Spinal cord (tissue), 10 donors: Measurements from ENCODE around the gene ARID3C. TPM values are rescaled to one million over a fixed set of nuclear protein-coding genes. Genes with fewer than 3 reads are reported as not detected.
A peak's percentile ranks its signal among the peaks of the same experiment; 100 is the strongest.

ENCODE experiments used
- DNase-seq, 6 donors: peaks; one replicate each; pipeline versions ENCODE4 v3.0.0 to v3.0.0-alpha.2; 2013 to 2015; ENCODE audit warnings: low spot score in 6 of 6, low read depth in 4 of 6
- H3K27ac ChIP-seq: one replicate; pipeline ENCODE4 v1.5.1; 2013; ENCODE audit warnings: low read depth, low read length, control low read depth
- H3K27me3 ChIP-seq: one replicate; pipeline ENCODE4 v1.6.1; 2013; ENCODE audit warnings: low read length; ENCODE audit not compliant: control insufficient read depth, insufficient read depth
- H3K36me3 ChIP-seq: one replicate; pipeline ENCODE4 v1.6.1; 2013; ENCODE audit warnings: low read length; ENCODE audit not compliant: control insufficient read depth, insufficient read depth
- H3K4me1 ChIP-seq: one replicate; pipeline ENCODE4 v1.6.1; 2013; ENCODE audit warnings: low read length; ENCODE audit not compliant: control insufficient read depth, insufficient read depth
- H3K4me3 ChIP-seq: one replicate; pipeline ENCODE4 v1.5.1; 2013; ENCODE audit warnings: low read depth, low read length, control low read depth
- H3K9me3 ChIP-seq: one replicate; pipeline ENCODE4 v1.6.1; 2013; ENCODE audit warnings: low read length; ENCODE audit not compliant: control insufficient read depth, insufficient read depth
- WGBS: methylation state at CpG from one replicate; pipeline ENCODE4 v1.1.5; 2013; ENCODE audit warnings: missing lambda C conversion rate; ENCODE audit not compliant: insufficient coverage; 5-methylcytosine and 5-hydroxymethylcytosine counted together
- polyA plus RNA-seq, 2 donors: library from polyadenylated mRNA; unstranded; fragments of 120-200 nt; gene quantifications; one replicate each; pipeline ENCODE4 v1.2.1, GENCODE V29; 2013; ENCODE audit not compliant: insufficient read length in 2 of 2
- total RNA-seq, 2 donors: library from RNA; depleted of rRNA in 1 of 2; stranded (reverse); fragments of 120-200 nt in 1 of 2; fragments of >200 nt in 1 of 2; gene quantifications; one replicate each; pipeline versions ENCODE4 v1.2.3 to v1.2.4, GENCODE V29; 2013 to 2014
- donor health status: healthy.

The ARID3C gene
- total and polyA plus RNA-seq, 4 donors: 0.33 to 1.1 (median 0.63) TPM

DNA sequence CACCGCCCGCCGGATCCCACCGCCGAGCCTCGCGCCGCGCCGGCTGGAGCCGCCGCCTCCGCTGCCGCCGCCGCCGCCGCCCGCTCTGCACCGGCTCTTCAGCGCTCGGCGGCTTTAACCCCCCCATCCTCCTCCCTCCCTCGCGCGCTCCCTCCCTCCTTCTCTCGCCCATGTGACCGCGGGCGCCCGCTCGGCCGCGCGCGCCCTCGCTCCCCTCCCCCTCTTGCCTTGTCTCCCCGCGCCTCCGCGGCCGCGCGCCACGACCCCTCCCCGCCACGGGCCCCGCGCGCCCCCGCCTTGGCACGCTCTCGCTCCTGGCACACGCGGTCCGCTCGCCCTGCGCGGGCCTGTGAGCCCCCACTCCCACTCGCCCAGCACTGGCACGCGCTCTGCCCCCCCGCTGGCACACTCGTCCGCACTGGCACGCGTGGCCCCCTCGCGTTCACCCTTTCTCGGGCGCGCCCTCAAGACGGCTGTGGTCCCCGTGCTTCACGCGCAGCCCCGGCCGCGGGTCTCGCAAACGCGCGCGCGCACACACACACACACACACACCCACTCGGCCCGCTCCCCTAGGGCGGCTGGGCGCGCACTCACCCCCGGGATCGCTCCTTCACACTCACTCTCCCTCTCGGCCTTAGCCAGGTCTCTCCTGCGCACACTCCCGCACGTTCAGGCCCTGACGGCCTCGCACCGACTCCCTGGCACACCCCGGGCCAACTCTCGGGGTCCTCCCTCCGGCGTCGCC is 39.1 kb downstream of the ARID3C start, which contains the start of gene CNTFR:
Gene CNTFR, minus strand, starts transcription at position 89 of the 745 bp plus-strand sequence. CDS start 20,743 bp downstream, outside the sequence.
- H3K27me3 ChIP-seq: peaks cover 20% of the 10 kb centered on the region
- WGBS: under 1% methylated on average over 101 of the region's 104 CpGs
- DNase-seq: peak in 3 of 6 donors; percentile 88 to 97 (median 96)

DNA sequence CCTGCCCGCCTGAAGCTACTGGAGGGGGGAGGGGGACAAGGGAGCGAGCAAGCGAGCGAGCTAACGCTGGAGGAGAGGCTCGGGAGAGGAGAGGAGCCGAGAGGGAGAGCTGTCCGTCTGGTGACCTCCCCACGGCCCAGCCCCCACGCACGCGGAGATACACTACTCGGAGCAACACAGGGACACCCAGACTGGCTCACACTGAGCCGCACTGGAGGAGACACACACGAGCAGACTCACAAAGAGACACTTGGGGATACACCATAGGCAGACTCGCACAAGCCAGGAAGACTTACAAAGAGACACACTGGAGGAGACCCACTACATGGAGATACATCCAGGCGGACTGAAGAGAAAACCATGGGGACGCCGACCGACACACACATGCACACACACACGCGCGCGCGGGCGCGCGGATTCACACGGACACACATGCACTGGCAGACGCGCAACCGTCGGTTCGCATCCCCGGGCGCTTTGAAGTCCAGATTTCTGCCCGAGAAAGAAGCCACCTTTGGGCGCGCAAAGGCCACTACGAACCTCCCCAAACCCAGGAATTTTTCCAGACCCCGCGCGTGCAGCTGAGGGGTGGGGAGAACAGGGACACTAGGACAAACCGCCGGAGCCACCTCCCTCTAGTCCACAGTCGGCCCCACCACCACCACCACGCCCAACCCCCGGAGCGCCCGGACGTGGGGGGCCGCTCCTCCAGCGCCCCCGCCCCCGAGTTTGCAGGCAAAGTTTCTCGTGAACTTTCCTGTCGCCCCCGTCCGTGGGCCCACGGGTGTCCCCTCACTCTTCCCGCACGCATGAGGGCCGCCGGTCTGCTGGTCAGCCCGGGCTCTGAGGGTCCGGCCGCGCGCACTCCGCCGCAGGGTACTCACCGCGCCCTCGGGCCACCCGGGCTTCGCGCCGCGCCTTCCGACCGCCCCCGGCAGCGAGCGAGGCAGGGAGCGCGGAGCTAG is 39.9 kb downstream of the ARID3C start:
- peaks cover 20% of the 10 kb centered on the region for H3K27me3 ChIP-seq
- H3K27ac ChIP-seq: peak overlapping the region; percentile 38
- WGBS: under 1% methylated on average over 77 of the region's 86 CpGs
- H3K36me3 ChIP-seq: no peaks in the 10 kb centered on the region
- DNase-seq: peak in 2 of 6 donors; percentile 82 to 88
- peak overlapping the region; percentile 63 for H3K4me3 ChIP-seq
- H3K4me1 ChIP-seq: peaks cover 62% of the 10 kb centered on the region
- H3K9me3 ChIP-seq: no peaks in the 10 kb centered on the region

More for the DNA sequence above, 39.1 kb downstream of the ARID3C start, which contains the start of gene CNTFR:
- H3K36me3 ChIP-seq: no peaks in the 10 kb centered on the region
- H3K27ac ChIP-seq: peak within 1 kb of the TSS; percentile 67
- no peaks in the 10 kb centered on the region for H3K9me3 ChIP-seq
- peak within 1 kb of the TSS; percentile 63 for H3K4me3 ChIP-seq
- H3K4me1 ChIP-seq: peaks cover 60% of the 10 kb centered on the region

DNA sequence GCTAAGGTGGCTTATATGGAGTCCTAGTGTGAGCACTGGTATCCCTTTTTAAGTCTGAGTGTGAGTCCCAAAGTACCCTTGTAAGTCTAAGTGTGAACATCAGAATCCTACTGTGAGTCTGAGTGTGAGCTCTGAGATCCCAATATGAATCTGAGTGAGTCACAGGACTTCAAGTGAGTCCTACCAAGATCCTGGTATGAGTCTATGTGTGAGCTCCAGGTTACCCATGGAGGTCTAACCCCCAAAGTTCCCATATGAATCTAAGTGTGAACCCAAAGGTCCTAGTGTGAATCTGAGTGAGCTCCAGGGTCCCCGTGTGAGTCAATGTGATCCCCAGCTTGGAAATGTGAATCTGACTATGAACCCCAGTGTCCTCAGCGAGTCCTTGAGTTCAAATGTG is 41.6 kb downstream of the ARID3C start:
- Histone ChIP-seq H3K4me3 (no peak overlapping the region), H3K9me3 (no peaks in the 10 kb centered on the region), H3K27ac (no peak overlapping the region), H3K36me3 (no peaks in the 10 kb centered on the region), H3K27me3 (peaks cover 6% of the 10 kb centered on the region), H3K4me1 (peaks cover 57% of the 10 kb centered on the region)
- 79% methylated on average over 2 of the region's 2 CpGs for WGBS
- DNase-seq: no peak

DNA sequence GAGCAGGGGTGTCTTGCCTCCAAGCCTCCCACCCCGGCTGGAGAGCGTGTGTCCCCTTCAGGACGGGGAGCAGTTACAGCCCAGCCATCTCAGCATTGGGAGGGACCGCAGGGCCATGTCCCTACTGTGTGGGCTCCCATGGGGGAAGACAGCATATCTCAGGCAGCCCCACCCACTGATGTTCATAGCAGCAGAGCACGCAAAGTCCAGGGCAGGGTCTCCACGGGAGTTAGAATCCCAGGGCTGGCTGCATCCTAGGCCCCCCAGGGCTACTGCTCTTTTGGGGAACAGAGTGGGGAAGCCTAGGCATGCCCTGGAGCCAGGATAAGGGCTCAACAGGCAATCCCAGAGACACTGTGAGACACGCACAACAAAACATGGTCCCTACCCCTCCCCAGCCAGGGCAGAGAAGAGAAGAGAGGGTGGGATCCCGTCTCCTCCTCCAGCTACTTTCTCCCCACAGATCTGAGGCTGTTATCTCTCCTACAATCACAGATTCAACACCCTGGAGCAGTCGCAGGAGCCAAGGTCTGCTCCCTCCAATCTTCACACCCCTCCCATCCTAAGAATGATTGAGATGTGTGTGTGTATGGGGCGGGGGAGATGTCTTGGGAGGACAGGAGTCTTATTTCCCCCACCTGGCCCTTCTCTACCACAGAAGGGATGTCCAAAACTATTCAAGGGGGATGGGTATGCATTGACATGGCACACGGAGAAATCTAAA is 42.8 kb downstream of the ARID3C start:
- H3K4me1 ChIP-seq: peaks cover 47% of the 10 kb centered on the region
- no peak overlapping the region for H3K27ac ChIP-seq
- H3K36me3 ChIP-seq: no peaks in the 10 kb centered on the region
- DNase-seq: no peak
- H3K9me3 ChIP-seq: no peaks in the 10 kb centered on the region
- no peak overlapping the region for H3K4me3 ChIP-seq
- H3K27me3 ChIP-seq: peaks cover 1% of the 10 kb centered on the region
- WGBS: 32% methylated on average over 7 of the region's 11 CpGs

DNA sequence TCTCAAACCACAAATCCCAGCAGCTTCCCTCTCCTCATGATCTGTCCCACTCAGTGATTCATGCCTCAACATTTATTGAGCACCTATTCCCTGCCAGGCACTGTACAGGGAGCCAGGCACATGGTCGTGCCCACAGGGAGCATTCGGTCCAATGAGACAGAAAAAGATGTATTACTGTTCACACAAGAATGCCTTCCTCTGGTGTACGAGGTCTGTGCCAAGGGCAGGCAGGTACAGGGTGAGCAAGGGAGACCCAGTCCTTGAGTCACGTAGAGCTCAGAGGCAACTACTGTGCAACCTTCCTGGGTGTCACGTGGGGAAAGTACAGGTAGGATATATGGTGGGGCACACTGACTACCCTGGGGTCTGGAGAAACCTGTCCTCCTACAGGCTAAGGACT is 43.9 kb downstream of the ARID3C start:
- Histone ChIP-seq H3K36me3 (peaks cover 7% of the 10 kb centered on the region), H3K9me3 (no peaks in the 10 kb centered on the region), H3K4me3 (no peak overlapping the region), H3K27ac (no peak overlapping the region), H3K27me3 (no peaks in the 10 kb centered on the region), H3K4me1 (peaks cover 47% of the 10 kb centered on the region)
- WGBS: 84% methylated on average over 4 of the region's 5 CpGs
- DNase-seq: no peak

DNA sequence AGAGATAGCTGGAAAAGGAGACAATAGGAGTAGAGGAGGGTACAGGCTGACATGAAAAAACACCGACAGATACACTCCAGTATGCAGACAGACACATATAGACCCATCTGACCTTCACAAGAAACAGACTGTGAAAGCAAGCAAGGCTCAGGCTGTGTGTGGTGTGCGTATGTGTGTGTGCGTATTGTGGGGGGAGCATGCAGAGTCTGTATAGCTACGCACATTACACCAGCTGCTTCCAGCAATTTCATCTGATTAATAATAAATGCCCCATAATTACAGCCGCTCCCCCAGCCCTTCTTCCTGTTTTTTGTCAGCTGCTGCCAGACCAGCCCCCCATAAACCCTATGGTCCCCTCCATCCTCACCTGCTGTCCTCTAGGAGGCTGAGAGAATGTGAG is 46.1 kb downstream of the ARID3C start:
- H3K27ac ChIP-seq: no peak overlapping the region
- no peak overlapping the region for H3K4me3 ChIP-seq
- DNase-seq: peak in 1 of 6 donors; percentile 73
- H3K36me3 ChIP-seq: peaks cover 9% of the 10 kb centered on the region
- H3K27me3 ChIP-seq: no peaks in the 10 kb centered on the region
- H3K9me3 ChIP-seq: no peaks in the 10 kb centered on the region
- peaks cover 50% of the 10 kb centered on the region for H3K4me1 ChIP-seq
- no CpG with 5 or more reads among the region's 5 CpGs for WGBS

DNA sequence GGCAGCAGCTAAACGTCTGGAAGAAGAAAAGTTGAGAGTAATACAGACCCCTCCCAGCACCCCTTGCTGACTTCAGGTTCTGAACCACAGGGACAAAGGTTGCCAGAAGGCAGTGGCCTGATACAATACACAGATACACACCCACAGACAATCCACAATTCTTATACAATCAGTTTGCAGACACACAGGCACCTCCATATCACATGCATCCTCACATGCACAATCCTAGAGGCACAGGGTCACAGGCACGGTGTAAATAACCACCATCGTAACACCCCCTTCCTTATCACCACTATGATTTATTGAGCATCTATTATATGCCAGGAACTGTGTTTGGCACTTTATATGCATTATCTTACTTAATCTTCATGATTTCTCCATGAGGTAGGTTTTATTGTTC is 47.5 kb downstream of the ARID3C start:
- peaks cover 64% of the 10 kb centered on the region for H3K4me1 ChIP-seq
- peaks cover 14% of the 10 kb centered on the region for H3K36me3 ChIP-seq
- no peak overlapping the region for H3K27ac ChIP-seq
- WGBS: 20% methylated on average over 1 of the region's 3 CpGs
- no peaks in the 10 kb centered on the region for H3K9me3 ChIP-seq
- H3K4me3 ChIP-seq: no peak overlapping the region
- H3K27me3 ChIP-seq: no peaks in the 10 kb centered on the region
- DNase-seq: no peak

DNA sequence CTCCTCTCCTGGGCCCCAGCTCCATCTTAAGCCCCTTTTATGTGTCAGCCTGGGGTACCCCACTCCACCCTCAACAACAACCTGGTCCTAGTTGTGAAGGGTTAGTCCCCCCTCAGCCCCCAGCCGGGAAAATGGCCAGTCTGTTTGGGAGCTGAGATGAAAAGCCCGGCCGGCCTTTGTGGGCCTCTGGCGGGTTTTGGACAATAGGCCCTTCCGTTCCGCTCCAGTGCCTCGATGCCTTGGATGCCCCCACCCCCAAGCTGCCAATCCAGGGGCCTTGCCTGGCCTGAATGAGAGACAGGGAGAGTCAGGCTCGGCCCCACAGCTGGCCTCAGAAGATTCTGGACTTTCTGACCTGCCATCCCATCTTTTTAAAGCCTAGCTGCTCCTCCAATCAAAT is 48.5 kb downstream of the ARID3C start:
- WGBS: 25% methylated on average over 6 of the region's 8 CpGs
- DNase-seq: peak in 2 of 6 donors; percentile 72 to 80
- Histone ChIP-seq H3K27ac (peak overlapping the region; percentile 17), H3K4me1 (peaks cover 68% of the 10 kb centered on the region), H3K36me3 (peaks cover 20% of the 10 kb centered on the region), H3K4me3 (no peak overlapping the region), H3K27me3 (no peaks in the 10 kb centered on the region), H3K9me3 (no peaks in the 10 kb centered on the region)

DNA sequence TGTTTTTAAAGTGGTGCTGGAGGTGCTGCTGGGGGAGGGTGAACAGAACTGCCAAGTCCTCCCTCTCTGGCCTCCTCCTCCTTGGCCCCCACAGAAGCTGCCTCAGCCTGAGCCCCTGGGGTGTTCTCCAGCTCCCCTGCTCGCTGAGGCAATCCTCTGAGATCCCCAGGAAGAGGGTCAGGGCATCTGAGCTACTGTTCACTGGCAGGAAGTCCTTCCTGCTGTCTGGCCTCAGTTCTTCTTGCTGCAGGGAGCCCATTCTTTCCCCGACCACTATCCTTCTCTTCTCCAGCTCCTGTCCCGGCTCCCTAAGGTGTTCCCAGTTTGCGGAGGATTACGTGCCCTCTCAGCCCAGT is 49.1 kb downstream of the ARID3C start:
- Histone ChIP-seq H3K4me3 (no peak overlapping the region), H3K9me3 (no peaks in the 10 kb centered on the region), H3K4me1 (peaks cover 71% of the 10 kb centered on the region), H3K36me3 (peaks cover 25% of the 10 kb centered on the region), H3K27ac (peak overlapping the region; percentile 17), H3K27me3 (no peaks in the 10 kb centered on the region)
- DNase-seq: no peak
- 56% methylated on average over 5 of the region's 5 CpGs for WGBS
